Measurements from ENCODE around the gene RGL1. TPM values are rescaled to one million over a fixed set of nuclear protein-coding genes. Genes with fewer than 3 reads are reported as not detected.

The RGL1 gene
- total and polyA plus RNA-seq, 9 of the 15 experiments (the other 6 are each of a cell fraction or from before 2014, with no cell fraction given), result under 0.01 to 0.07 (median 0.04) TPM

DNA sequence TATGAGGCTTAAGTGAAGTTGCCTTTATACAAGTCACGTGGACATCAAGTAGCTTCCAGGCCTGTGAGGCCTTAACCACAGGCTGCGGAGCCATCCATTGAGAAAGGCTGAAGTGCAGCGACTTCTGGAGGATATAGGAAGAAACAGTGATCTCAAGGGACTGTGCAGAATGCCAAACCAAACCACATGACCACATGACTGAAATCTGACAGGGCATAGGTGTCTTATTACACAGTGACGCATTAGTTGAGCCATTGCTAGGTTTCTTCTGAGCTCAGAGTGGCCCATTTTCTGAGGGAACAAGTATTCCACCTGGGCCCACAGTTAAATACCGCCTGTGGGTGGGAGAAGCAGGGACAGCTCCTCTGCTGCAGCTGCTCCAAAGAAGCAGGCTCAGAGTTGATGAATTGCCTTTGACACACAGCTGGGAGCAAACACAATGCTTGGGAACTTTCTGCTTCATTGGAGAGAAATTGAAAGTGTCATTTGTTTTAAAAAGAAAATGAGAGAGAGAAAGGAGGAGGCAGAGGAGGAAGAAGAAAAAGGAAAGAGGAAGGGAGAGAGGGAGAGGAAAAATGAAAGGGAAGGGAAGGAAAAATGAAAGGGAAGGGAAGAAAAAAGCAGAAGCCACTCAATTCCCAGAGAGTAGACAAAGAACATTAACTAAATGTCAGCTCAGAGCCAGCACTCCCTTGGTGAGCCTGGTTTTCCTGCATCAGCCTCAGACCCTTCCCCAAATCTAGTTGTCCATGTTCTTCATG, 138.2 kb downstream of the RGL1 start (continued):
- TF ChIP-seq, protein P1, sequence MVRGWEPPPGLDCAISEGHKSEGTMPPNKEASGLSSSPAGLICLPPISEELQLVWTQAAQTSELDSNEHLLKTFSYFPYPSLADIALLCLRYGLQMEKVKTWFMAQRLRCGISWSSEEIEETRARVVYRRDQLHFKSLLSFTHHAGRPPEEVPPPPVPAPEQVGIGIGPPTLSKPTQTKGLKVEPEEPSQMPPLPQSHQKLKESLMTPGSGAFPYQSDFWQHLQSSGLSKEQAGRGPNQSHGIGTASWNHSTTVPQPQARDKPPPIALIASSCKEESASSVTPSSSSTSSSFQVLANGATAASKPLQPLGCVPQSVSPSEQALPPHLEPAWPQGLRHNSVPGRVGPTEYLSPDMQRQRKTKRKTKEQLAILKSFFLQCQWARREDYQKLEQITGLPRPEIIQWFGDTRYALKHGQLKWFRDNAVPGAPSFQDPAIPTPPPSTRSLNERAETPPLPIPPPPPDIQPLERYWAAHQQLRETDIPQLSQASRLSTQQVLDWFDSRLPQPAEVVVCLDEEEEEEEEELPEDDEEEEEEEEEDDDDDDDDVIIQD (CRISPR knock-in tag; IDR thresholded peaks at IDR 0.05), result no peak
- no peak for TF ChIP-seq ESRRB (CRISPR knock-in tag; IDR thresholded peaks at IDR 0.05; ENCODE audit: borderline replicate concordance)
- TF ChIP-seq TEAD4 (IDR thresholded peaks at IDR 0.05; ENCODE audit: low read length), result 0 out of 2 replicates have a peak, but pooled peaks have one; percentile 14
- TF ChIP-seq TEAD4 (CRISPR knock-in tag; IDR thresholded peaks at IDR 0.05; ENCODE audit: borderline replicate concordance), result no peak
- 0 out of 2 replicates have a peak, but pooled peaks have one; percentile 34 for TF ChIP-seq JUND (IDR thresholded peaks at IDR 0.05; ENCODE audit: borderline replicate concordance, low read depth, low read length)
- peak; percentile 39; the same call in 1 of the 3 replicates for TF ChIP-seq JUND (tag; IDR thresholded peaks at IDR 0.05; ENCODE audit: borderline replicate concordance, low read depth, low read length)
- peak; percentile 12; the same call in 1 of the 2 replicates for TF ChIP-seq SMARCA5 (IDR thresholded peaks at IDR 0.05)
- TF ChIP-seq, protein P2, sequence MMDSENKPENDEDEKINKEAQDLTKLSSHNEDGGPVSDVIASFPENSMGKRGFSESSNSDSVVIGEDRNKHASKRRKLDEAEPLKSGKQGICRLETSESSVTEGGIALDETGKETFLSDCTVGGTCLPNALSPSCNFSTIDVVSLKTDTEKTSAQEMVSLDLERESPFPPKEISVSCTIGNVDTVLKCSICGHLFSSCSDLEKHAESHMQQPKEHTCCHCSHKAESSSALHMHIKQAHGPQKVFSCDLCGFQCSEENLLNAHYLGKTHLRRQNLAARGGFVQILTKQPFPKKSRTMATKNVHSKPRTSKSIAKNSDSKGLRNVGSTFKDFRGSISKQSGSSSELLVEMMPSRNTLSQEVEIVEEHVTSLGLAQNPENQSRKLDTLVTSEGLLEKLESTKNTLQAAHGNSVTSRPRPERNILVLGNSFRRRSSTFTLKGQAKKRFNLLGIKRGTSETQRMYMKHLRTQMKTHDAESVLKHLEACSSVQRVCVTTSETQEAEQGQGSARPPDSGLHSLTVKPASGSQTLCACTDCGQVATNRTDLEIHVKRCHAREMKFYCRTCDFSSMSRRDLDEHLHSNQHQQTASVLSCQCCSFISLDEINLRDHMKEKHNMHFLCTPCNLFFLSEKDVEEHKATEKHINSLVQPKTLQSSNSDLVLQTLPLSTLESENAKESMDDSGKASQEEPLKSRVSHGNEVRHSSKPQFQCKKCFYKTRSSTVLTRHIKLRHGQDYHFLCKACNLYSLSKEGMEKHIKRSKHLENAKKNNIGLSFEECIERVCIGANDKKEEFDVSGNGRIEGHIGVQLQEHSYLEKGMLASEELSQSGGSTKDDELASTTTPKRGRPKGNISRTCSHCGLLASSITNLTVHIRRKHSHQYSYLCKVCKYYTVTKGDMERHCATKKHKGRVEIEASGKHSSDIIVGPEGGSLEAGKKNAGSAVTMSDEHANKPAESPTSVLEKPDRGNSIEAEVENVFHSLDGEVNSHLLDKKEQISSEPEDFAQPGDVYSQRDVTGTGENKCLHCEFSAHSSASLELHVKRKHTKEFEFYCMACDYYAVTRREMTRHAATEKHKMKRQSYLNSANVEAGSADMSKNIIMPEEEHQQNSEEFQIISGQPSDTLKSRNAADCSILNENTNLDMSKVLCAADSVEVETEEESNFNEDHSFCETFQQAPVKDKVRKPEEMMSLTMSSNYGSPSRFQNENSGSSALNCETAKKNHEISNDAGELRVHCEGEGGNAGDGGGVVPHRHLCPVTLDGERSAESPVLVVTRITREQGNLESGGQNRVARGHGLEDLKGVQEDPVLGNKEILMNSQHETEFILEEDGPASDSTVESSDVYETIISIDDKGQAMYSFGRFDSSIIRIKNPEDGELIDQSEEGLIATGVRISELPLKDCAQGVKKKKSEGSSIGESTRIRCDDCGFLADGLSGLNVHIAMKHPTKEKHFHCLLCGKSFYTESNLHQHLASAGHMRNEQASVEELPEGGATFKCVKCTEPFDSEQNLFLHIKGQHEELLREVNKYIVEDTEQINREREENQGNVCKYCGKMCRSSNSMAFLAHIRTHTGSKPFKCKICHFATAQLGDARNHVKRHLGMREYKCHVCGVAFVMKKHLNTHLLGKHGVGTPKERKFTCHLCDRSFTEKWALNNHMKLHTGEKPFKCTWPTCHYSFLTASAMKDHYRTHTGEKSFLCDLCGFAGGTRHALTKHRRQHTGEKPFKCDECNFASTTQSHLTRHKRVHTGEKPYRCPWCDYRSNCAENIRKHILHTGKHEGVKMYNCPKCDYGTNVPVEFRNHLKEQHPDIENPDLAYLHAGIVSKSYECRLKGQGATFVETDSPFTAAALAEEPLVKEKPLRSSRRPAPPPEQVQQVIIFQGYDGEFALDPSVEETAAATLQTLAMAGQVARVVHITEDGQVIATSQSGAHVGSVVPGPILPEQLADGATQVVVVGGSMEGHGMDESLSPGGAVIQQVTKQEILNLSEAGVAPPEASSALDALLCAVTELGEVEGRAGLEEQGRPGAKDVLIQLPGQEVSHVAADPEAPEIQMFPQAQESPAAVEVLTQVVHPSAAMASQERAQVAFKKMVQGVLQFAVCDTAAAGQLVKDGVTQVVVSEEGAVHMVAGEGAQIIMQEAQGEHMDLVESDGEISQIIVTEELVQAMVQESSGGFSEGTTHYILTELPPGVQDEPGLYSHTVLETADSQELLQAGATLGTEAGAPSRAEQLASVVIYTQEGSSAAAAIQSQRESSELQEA (IDR thresholded peaks at IDR 0.05; ENCODE audit: low read depth), result no peak
- TF ChIP-seq, protein P3, sequence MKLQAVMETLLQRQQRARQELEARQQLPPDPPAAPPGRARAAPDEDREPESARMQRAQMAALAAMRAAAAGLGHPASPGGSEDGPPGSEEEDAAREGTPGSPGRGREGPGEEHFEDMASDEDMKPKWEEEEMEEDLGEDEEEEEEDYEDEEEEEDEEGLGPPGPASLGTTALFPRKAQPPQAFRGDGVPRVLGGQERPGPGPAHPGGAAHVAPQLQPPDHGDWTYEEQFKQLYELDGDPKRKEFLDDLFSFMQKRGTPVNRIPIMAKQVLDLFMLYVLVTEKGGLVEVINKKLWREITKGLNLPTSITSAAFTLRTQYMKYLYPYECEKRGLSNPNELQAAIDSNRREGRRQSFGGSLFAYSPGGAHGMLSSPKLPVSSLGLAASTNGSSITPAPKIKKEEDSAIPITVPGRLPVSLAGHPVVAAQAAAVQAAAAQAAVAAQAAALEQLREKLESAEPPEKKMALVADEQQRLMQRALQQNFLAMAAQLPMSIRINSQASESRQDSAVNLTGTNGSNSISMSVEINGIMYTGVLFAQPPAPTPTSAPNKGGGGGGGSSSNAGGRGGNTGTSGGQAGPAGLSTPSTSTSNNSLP (IDR thresholded peaks at IDR 0.05; ENCODE audit: borderline replicate concordance, low read depth, low read length), result 0 out of 2 replicates have a peak, but pooled peaks have one; percentile 19
- TF ChIP-seq ZBED1 (IDR thresholded peaks at IDR 0.05), result no peak
- no peak for TF ChIP-seq ZNF584 (CRISPR knock-in tag; IDR thresholded peaks at IDR 0.05; ENCODE audit: low read depth)
- no peak for TF ChIP-seq NFYB (IDR thresholded peaks at IDR 0.05; ENCODE audit: extremely low read depth, insufficient read length)
- TF ChIP-seq, protein P4, sequence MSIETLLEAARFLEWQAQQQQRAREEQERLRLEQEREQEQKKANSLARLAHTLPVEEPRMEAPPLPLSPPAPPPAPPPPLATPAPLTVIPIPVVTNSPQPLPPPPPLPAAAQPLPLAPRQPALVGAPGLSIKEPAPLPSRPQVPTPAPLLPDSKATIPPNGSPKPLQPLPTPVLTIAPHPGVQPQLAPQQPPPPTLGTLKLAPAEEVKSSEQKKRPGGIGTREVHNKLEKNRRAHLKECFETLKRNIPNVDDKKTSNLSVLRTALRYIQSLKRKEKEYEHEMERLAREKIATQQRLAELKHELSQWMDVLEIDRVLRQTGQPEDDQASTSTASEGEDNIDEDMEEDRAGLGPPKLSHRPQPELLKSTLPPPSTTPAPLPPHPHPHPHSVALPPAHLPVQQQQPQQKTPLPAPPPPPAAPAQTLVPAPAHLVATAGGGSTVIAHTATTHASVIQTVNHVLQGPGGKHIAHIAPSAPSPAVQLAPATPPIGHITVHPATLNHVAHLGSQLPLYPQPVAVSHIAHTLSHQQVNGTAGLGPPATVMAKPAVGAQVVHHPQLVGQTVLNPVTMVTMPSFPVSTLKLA (conservative IDR thresholded peaks at IDR 0.05), result 0 out of 4 replicates have a peak, but pooled peaks of 1 of the 2 experiments have one; percentile 23
- no peak for TF ChIP-seq ZNF124 (CRISPR knock-in tag; IDR thresholded peaks at IDR 0.05)

Data from K562 (cell line).